Bronchial epithelial cell (primary cell): ENCODE data around the gene FBLN5. TPM values are rescaled to one million over a fixed set of nuclear protein-coding genes. Genes with fewer than 3 reads are reported as not detected.

Experiments used
- DNase-seq: peaks from one replicate; pipeline ENCODE4 v3.0.0-alpha.2; 2010; ENCODE audit warnings: low read depth
- FAIRE-seq: peaks from 2 replicates; lab custom pipeline; 2011; peaks lifted over from hg19 to GRCh38; lab: Jason Lieb, UNC
- H3K27me3 ChIP-seq: 2 replicates; pipeline ENCODE4 v1.5.1; 2011; ENCODE audit warnings: low read length; ENCODE audit not compliant: control insufficient read depth, insufficient read depth
- H3K36me3 ChIP-seq: 2 replicates; pipeline ENCODE4 v1.5.1; 2011; ENCODE audit warnings: low read length; ENCODE audit not compliant: control insufficient read depth, insufficient read depth
- H3K4me3 ChIP-seq: 2 replicates; pipeline ENCODE4 v1.5.1; 2011; ENCODE audit warnings: mild to moderate bottlenecking, low read depth, low read length, control low read depth
- CTCF ChIP-seq: IDR thresholded peaks from 2 replicates; pipeline ENCODE4 v1.5.1; 2011; ENCODE audit warnings: mild to moderate bottlenecking, moderate library complexity, low read length, control low read depth, inconsistent platforms; ENCODE audit not compliant: insufficient read depth, severe bottlenecking
- total RNA-seq: library from RNA; depleted of rRNA; stranded (reverse); fragments of >200 nt; gene quantifications from 2 replicates; pipeline ENCODE4 v1.2.1, GENCODE V29; 2014

The FBLN5 gene
- under 0.01 and 0.26 TPM in 2 replicates for total RNA-seq

GRCh38 chr14:91947475-91948184 lies at the start of gene FBLN5:
TSS of gene FBLN5 (minus strand) at chr14:91947694. CDS start at chr14:91947229, 465 bp downstream.
- DNase-seq: peak; percentile 31
- H3K27me3 ChIP-seq: peaks cover 3% of the 10 kb centered on the region
- no peak for FAIRE-seq
- TF ChIP-seq CTCF: no peak
- peak within 1 kb of the TSS; percentile 40 for H3K4me3 ChIP-seq
- no peaks in the 10 kb centered on the region for H3K36me3 ChIP-seq

GRCh38 chr14:91996948-91997371 lies 49.5 kb upstream of the FBLN5 start:
- Histone ChIP-seq H3K27me3 (no peaks in the 10 kb centered on the region), H3K36me3 (peaks cover 4% of the 10 kb centered on the region), H3K4me3 (no peak overlapping the region)
- TF ChIP-seq CTCF: peak; percentile 56
- FAIRE-seq (no peak), DNase-seq (peak; percentile 81)

- DNase-seq (no peak), FAIRE-seq (no peak)
- Histone ChIP-seq H3K27me3 (no peaks in the 10 kb centered on the region), H3K36me3 (peaks cover 6% of the 10 kb centered on the region), H3K4me3 (no peak overlapping the region)
- no peak for TF ChIP-seq CTCF
Measured at GRCh38 chr14:91987192-91987591, 39.7 kb upstream of the FBLN5 start.

- Histone ChIP-seq H3K27me3 (no peaks in the 10 kb centered on the region), H3K36me3 (peaks cover 4% of the 10 kb centered on the region), H3K4me3 (no peak overlapping the region)
- FAIRE-seq (no peak), DNase-seq (no peak)
- no peak for TF ChIP-seq CTCF
Measured at GRCh38 chr14:91985521-91986255, 38.2 kb upstream of the FBLN5 start.

GRCh38 chr14:91985008-91985407 lies 37.5 kb upstream of the FBLN5 start:
- DNase-seq: peak; percentile 46
- TF ChIP-seq CTCF: no peak
- FAIRE-seq: no peak
- no peaks in the 10 kb centered on the region for H3K27me3 ChIP-seq
- no peak overlapping the region for H3K4me3 ChIP-seq
- H3K36me3 ChIP-seq: peaks cover 4% of the 10 kb centered on the region
